ENCODE data around the gene PTGER2. TPM values are rescaled to one million over a fixed set of nuclear protein-coding genes. Genes with fewer than 3 reads are reported as not detected.

Gene PTGER2
- total and polyA plus RNA-seq, 2 of the 8 experiments (the other 6 are each of a cell fraction or from before 2014, with no cell fraction given) = 1.2 TPM

DNA sequence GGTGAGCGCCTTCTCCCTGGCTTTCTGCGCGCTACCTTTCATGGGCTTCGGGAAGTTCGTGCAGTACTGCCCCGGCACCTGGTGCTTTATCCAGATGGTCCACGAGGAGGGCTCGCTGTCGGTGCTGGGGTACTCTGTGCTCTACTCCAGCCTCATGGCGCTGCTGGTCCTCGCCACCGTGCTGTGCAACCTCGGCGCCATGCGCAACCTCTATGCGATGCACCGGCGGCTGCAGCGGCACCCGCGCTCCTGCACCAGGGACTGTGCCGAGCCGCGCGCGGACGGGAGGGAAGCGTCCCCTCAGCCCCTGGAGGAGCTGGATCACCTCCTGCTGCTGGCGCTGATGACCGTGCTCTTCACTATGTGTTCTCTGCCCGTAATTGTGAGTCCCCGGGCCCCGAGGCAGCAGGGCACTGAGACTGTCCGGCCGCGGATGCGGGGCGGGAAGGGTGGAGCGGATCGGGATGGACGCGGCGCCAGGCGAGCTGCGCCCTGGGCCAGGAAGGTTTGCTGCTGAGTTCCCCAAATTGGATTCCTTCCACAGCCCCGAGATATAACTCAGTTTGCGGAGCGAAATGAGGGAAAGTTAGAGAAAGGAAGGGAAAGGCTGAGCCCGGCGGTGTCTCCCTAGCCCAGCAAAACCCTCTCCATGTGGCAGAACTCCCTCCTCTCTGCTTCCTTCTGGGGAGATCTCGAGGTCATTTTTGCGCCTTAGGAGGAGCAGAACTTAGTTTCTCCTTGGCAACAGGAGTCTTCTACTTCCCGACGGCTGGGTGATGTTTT is 45.6 kb upstream of the PTGER2 start (continued):
- TF ChIP-seq EZH2 (IDR thresholded peaks at IDR 0.05; ENCODE audit: low read depth, low read length, severe bottlenecking) = peak; percentile 98
- TF ChIP-seq SP2 (IDR thresholded peaks at IDR 0.05; ENCODE audit: low read length) = no peak
- TF ChIP-seq CBX8 (IDR thresholded peaks at IDR 0.05; ENCODE audit: borderline replicate concordance, low read depth, low read length) = no peak
- TF ChIP-seq RAD21 (IDR thresholded peaks at IDR 0.05 in 1 of 2, conservative IDR thresholded peaks at IDR 0.05 in 1 of 2; ENCODE audit: low read depth in 2 of 2, low read length in 2 of 2) = no peak
- no peak for TF ChIP-seq CBX5 (IDR thresholded peaks at IDR 0.05; ENCODE audit: low read depth, low read length)
- TF ChIP-seq BCL11A (IDR thresholded peaks at IDR 0.05; ENCODE audit: low read depth in 2 of 2, low read length in 2 of 2) = no peak
- no peak for TF ChIP-seq GTF2F1 (IDR thresholded peaks at IDR 0.05; ENCODE audit: borderline replicate concordance, low read depth, low read length)
- TF ChIP-seq CREB1 (IDR thresholded peaks at IDR 0.05) = no peak
- no peak for TF ChIP-seq ASH2L (IDR thresholded peaks at IDR 0.05; ENCODE audit: low read length)
- peak; percentile 87 for TF ChIP-seq KDM4A (IDR thresholded peaks at IDR 0.05; ENCODE audit: low read depth, low read length, severe bottlenecking)
- TF ChIP-seq TAF7 (optimal IDR thresholded peaks at IDR 0.05; ENCODE audit: borderline replicate concordance, low read depth, low read length) = no peak
- no peak for TF ChIP-seq SP4 (IDR thresholded peaks at IDR 0.05; ENCODE audit: low read length)
- TF ChIP-seq SP1 (IDR thresholded peaks at IDR 0.05; ENCODE audit: low read depth, low read length) = no peak
- TF ChIP-seq POU5F1 (IDR thresholded peaks at IDR 0.05; ENCODE audit: low read depth, low read length) = no peak
- TF ChIP-seq TAF1 (IDR thresholded peaks at IDR 0.05; ENCODE audit: low read depth, low read length) = no peak
- no peak for TF ChIP-seq CTBP2 (IDR thresholded peaks at IDR 0.05; ENCODE audit: borderline replicate concordance, insufficient read depth, insufficient read length, low read length)
- 0 out of 2 replicates have a peak, but pooled peaks have one; percentile 38 for TF ChIP-seq GABPA (IDR thresholded peaks at IDR 0.05; ENCODE audit: borderline replicate concordance, insufficient read depth, low read length)
- TF ChIP-seq, protein P1, sequence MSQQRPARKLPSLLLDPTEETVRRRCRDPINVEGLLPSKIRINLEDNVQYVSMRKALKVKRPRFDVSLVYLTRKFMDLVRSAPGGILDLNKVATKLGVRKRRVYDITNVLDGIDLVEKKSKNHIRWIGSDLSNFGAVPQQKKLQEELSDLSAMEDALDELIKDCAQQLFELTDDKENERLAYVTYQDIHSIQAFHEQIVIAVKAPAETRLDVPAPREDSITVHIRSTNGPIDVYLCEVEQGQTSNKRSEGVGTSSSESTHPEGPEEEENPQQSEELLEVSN (IDR thresholded peaks at IDR 0.05) = peak; percentile 73
- no peak for TF ChIP-seq CHD2 (IDR thresholded peaks at IDR 0.05; ENCODE audit: low read length)
- TF ChIP-seq RFX5 (IDR thresholded peaks at IDR 0.05; ENCODE audit: borderline replicate concordance, low read depth, low read length) = no peak
- no peak for TF ChIP-seq JUN (IDR thresholded peaks at IDR 0.05; ENCODE audit: low read depth, low read length)
- TF ChIP-seq RNF2 (IDR thresholded peaks at IDR 0.05; ENCODE audit: borderline replicate concordance, low read depth, low read length, missing control alignments, poor library complexity, severe bottlenecking) = peak; percentile 70
- TF ChIP-seq CEBPB (IDR thresholded peaks at IDR 0.05; ENCODE audit: low read depth, low read length) = no peak
- TF ChIP-seq RXRA (IDR thresholded peaks at IDR 0.05; ENCODE audit: insufficient read depth, low read depth, low read length) = no peak
